Measurements from ENCODE around the gene HACD3. TPM values are rescaled to one million over a fixed set of nuclear protein-coding genes. Genes with fewer than 3 reads are reported as not detected.

HACD3 gene
- total RNA-seq, 1 donor from 2014 or later, result 123 TPM

DNA sequence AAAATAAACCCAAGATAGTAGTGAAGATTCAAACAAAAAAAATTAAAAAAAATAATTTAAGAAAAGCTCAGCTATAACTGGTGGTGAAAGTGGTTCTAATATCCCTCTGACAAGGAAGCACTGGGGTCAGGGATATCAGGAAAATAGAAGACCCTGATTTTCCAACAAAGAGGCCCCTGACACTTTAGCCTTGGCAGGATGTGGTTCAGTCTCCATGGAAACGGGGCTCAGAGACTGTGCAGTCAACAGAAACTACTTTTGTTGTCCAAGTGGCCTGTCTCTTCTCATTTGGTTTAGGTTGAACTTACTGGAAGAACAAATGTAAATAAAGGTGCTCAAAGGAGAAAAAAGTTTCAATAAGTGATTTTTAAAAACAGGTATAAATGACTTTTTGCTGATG lies 53.4 kb downstream of the HACD3 start:
- TF ChIP-seq, protein P1, sequence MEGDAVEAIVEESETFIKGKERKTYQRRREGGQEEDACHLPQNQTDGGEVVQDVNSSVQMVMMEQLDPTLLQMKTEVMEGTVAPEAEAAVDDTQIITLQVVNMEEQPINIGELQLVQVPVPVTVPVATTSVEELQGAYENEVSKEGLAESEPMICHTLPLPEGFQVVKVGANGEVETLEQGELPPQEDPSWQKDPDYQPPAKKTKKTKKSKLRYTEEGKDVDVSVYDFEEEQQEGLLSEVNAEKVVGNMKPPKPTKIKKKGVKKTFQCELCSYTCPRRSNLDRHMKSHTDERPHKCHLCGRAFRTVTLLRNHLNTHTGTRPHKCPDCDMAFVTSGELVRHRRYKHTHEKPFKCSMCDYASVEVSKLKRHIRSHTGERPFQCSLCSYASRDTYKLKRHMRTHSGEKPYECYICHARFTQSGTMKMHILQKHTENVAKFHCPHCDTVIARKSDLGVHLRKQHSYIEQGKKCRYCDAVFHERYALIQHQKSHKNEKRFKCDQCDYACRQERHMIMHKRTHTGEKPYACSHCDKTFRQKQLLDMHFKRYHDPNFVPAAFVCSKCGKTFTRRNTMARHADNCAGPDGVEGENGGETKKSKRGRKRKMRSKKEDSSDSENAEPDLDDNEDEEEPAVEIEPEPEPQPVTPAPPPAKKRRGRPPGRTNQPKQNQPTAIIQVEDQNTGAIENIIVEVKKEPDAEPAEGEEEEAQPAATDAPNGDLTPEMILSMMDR (conservative IDR thresholded peaks at IDR 0.05), result no peak
- H3K4me1 Mint-ChIP-seq (ENCODE audit: unreplicated experiment), result peaks cover 29% of the 10 kb centered on the region
- no peak for DNase-seq (ENCODE audit: extremely low spot score, unreplicated experiment)
- H3K4me3 Mint-ChIP-seq, result no peak overlapping the region
- no peaks in the 10 kb centered on the region for H3K27me3 Mint-ChIP-seq
- peaks cover 40% of the 10 kb centered on the region for H3K36me3 Mint-ChIP-seq
- peak overlapping the region; percentile 70 for H3K27ac Mint-ChIP-seq
- no peaks in the 10 kb centered on the region for H3K9me3 Mint-ChIP-seq

- Mint-ChIP-seq H3K27me3 (no peaks in the 10 kb centered on the region), H3K9me3 (no peaks in the 10 kb centered on the region), H3K36me3 (peaks cover 40% of the 10 kb centered on the region), H3K4me1 (ENCODE audit: unreplicated experiment) (peaks cover 29% of the 10 kb centered on the region), H3K27ac (peak overlapping the region; percentile 70), H3K4me3 (no peak overlapping the region)
- no peak for DNase-seq (ENCODE audit: extremely low spot score, unreplicated experiment)
- TF ChIP-seq, protein P1 (conservative IDR thresholded peaks at IDR 0.05), result no peak
Observed at GRCh38 chr15:65584241-65584640, 54.0 kb downstream of the HACD3 start.

GRCh38 chr15:65587094-65587493 lies 56.8 kb downstream of the HACD3 start:
- Mint-ChIP-seq H3K36me3 (peaks cover 41% of the 10 kb centered on the region), H3K9me3 (no peaks in the 10 kb centered on the region), H3K27ac (no peak overlapping the region), H3K27me3 (no peaks in the 10 kb centered on the region), H3K4me3 (no peak overlapping the region), H3K4me1 (ENCODE audit: unreplicated experiment) (peaks cover 16% of the 10 kb centered on the region)
- DNase-seq (ENCODE audit: extremely low spot score, unreplicated experiment), result no peak
- TF ChIP-seq, protein P1 (conservative IDR thresholded peaks at IDR 0.05), result no peak

DNA sequence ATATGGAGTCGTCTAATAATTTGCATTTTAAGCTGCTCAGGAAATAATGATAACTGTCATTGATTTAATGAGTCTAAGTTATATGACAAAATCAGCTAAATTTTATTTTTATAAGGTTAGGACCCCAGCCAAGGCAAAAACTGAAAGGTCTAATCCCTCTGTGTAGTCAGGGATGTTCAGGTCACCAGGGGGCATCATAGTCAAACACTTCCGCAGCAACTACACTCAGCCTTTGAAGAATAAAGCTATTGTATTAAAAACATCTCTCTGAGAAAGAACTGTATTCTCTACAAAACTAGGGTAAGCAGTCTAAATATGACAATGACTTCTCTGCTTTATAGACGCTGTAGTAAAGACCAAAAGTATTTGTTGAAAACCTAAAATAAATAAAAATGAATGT lies 65.7 kb downstream of the HACD3 start:
- Mint-ChIP-seq H3K27me3 (no peaks in the 10 kb centered on the region), H3K27ac (no peak overlapping the region), H3K4me3 (no peak overlapping the region), H3K9me3 (no peaks in the 10 kb centered on the region), H3K36me3 (peaks cover 8% of the 10 kb centered on the region), H3K4me1 (ENCODE audit: unreplicated experiment) (no peaks in the 10 kb centered on the region)
- DNase-seq (ENCODE audit: extremely low spot score, unreplicated experiment), result no peak
- TF ChIP-seq, protein P1 (conservative IDR thresholded peaks at IDR 0.05), result peak; percentile 71

- H3K27ac Mint-ChIP-seq, result no peak overlapping the region
Observed at GRCh38 chr15:65598468-65598867, 68.2 kb downstream of the HACD3 start.

More at GRCh38 chr15:65598468-65598867, 68.2 kb downstream of the HACD3 start:
- TF ChIP-seq, protein P1 (conservative IDR thresholded peaks at IDR 0.05), result no peak
- peaks cover 8% of the 10 kb centered on the region for H3K36me3 Mint-ChIP-seq
- no peaks in the 10 kb centered on the region for H3K9me3 Mint-ChIP-seq
- H3K4me3 Mint-ChIP-seq, result no peak overlapping the region
- no peaks in the 10 kb centered on the region for H3K27me3 Mint-ChIP-seq
- DNase-seq (ENCODE audit: extremely low spot score, unreplicated experiment), result no peak
- no peaks in the 10 kb centered on the region for H3K4me1 Mint-ChIP-seq (ENCODE audit: unreplicated experiment)
